ENCODE data around the gene PLCL2. TPM values are rescaled to one million over a fixed set of nuclear protein-coding genes. Genes with fewer than 3 reads are reported as not detected.

The PLCL2 gene
- total RNA-seq, 1 experiment from 2014 or later, result 32.1 TPM

DNA sequence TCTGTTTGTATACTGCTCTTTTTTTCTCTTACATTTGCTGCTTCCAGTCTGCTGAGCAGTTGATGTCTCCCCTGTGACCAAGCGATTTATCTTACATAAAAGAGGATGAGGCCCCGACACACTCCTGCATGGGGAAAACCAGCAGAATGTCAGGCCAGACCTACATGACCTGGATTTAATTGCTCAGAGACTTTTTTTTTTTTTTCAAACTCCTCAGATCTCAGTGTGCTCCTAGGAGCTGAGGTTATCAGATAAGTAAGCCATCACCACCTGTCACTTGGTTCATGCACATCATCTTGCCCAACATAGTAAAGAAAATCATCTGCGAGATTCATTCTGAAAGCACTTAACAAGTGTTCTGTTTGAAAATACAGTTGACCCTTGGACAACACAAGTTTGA lies 163.1 kb downstream of the PLCL2 start:
- Mint-ChIP-seq H3K4me1 (peaks cover 33 to 36% of the 10 kb centered on the region in 2 experiments), H3K36me3 (ENCODE audit: insufficient read depth in 1 of 3, low read depth in 3 of 3) (peaks cover 0 to 14% (median 12%) of the 10 kb centered on the region in 3 experiments; a peak in 4 of 7 replicates), H3K27me3 (ENCODE audit: low read depth) (no peaks in the 10 kb centered on the region), H3K27ac (peak overlapping the region in 1 of 3 experiments; percentile 26; a peak in 2 of 7 replicates), H3K9me3 (no peaks in the 10 kb centered on the region; a peak in 1 of 5 replicates), H3K4me3 (no peak overlapping the region)
- Histone ChIP-seq H3K23ac (ENCODE audit: insufficient read length, low read depth, low read length) (no peak overlapping the region), H3K9ac (ENCODE audit: extremely low read depth, insufficient read length, low read length) (no peak overlapping the region), H3K79me2 (ENCODE audit: insufficient read depth, low read length) (no peaks in the 10 kb centered on the region), H2BK12ac (ENCODE audit: insufficient read length, low read depth, low read length) (no peak overlapping the region), H3K9me3 (ENCODE audit: control insufficient read depth, low read depth, low read length) (no peaks in the 10 kb centered on the region), H3K4me2 (ENCODE audit: insufficient read depth, insufficient read length, low read length) (no peak overlapping the region), H3K56ac (ENCODE audit: insufficient read length, low read depth, low read length) (no peak overlapping the region), H4K8ac (replicated peaks; ENCODE audit: insufficient read length, low read depth, low read length) (no peak overlapping the region), H2BK15ac (ENCODE audit: low read depth, low read length) (no peak overlapping the region), H2AFZ (ENCODE audit: low read length) (no peak overlapping the region), H3T11ph (ENCODE audit: low read length) (no peak overlapping the region), H3K14ac (ENCODE audit: insufficient read depth, low read length) (no peak overlapping the region), H4K20me1 (ENCODE audit: control insufficient read depth, insufficient read depth, insufficient read length) (no peaks in the 10 kb centered on the region), H4K91ac (ENCODE audit: insufficient read length, low read depth, low read length) (no peak overlapping the region), H2AK5ac (ENCODE audit: insufficient read length, low read length) (no peak overlapping the region), H3K18ac (ENCODE audit: insufficient read length, low read depth, low read length) (no peak overlapping the region), H2BK5ac (ENCODE audit: insufficient read length, low read length) (no peak overlapping the region), H3K27me3 (ENCODE audit: insufficient read depth, low read length) (no peaks in the 10 kb centered on the region; the same call in 1 of the 2 replicates), H3K4me1 (ENCODE audit: insufficient read depth, low read length) (no peaks in the 10 kb centered on the region), H3K23me2 (ENCODE audit: insufficient read length, low read depth, low read length, poor library complexity, severe bottlenecking) (no peaks in the 10 kb centered on the region), H3K27ac (ENCODE audit: insufficient read length, low read depth, low read length) (no peak overlapping the region), H2BK120ac (ENCODE audit: low read depth, low read length, poor library complexity, severe bottlenecking) (no peak overlapping the region), H3K4ac (ENCODE audit: low read depth, low read length) (no peak overlapping the region), H2BK20ac (ENCODE audit: low read depth, low read length, poor library complexity, severe bottlenecking) (no peak overlapping the region), H4K5ac (ENCODE audit: insufficient read length, low read depth, low read length) (no peak overlapping the region), H3K79me1 (ENCODE audit: insufficient read depth, low read depth, low read length, poor library complexity, severe bottlenecking) (no peaks in the 10 kb centered on the region)
- TF ChIP-seq, protein P1, sequence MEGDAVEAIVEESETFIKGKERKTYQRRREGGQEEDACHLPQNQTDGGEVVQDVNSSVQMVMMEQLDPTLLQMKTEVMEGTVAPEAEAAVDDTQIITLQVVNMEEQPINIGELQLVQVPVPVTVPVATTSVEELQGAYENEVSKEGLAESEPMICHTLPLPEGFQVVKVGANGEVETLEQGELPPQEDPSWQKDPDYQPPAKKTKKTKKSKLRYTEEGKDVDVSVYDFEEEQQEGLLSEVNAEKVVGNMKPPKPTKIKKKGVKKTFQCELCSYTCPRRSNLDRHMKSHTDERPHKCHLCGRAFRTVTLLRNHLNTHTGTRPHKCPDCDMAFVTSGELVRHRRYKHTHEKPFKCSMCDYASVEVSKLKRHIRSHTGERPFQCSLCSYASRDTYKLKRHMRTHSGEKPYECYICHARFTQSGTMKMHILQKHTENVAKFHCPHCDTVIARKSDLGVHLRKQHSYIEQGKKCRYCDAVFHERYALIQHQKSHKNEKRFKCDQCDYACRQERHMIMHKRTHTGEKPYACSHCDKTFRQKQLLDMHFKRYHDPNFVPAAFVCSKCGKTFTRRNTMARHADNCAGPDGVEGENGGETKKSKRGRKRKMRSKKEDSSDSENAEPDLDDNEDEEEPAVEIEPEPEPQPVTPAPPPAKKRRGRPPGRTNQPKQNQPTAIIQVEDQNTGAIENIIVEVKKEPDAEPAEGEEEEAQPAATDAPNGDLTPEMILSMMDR (conservative IDR thresholded peaks at IDR 0.05), result no peak
- DNase-seq, result no peak
- no CpG with 5 or more reads among the region's 3 CpGs for WGBS (ENCODE audit: extremely low coverage, insufficient read length, low lambda C conversion rate)
